ENCODE results near the gene ECD.
"Not testable (repeated sequence)": the region's sequence is repeated elsewhere in the genome, so short reads cannot be mapped to it uniquely, and the experiment has no call there.

Gene ECD

DNA sequence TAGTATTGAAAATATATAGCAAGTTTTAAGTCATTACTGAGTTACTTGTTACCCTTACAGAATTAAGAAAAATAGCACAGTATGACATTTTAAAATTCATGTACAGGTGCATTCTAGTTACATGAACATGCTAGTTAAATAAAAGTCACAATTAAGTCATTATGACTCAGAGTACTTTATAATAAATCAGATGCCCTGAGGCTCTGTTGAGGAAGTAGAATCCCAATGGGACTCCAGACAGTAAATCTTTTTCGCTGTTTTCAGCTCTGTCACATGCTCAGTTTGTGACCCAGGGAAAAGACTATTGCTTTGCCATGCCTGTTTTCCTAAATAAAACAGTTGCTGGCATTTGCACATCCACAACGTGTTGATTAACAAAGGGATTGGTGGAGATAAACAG is 36.5 kb downstream of the ECD start:
- H3K36me3 Mint-ChIP-seq = peaks cover 43% of the 10 kb centered on the region
- peak overlapping the region; percentile 41 for H3K27ac Mint-ChIP-seq
- H3K9me3 Mint-ChIP-seq = no peaks in the 10 kb centered on the region
- H3K4me1 Mint-ChIP-seq = peaks cover 12% of the 10 kb centered on the region
- ATAC-seq = no peak
- no peaks in the 10 kb centered on the region for H3K27me3 Mint-ChIP-seq
- H3K4me3 Mint-ChIP-seq = no peak overlapping the region

- H3K4me1 Mint-ChIP-seq = peaks cover 5% of the 10 kb centered on the region
- H3K36me3 Mint-ChIP-seq = peaks cover 28% of the 10 kb centered on the region
- H3K9me3 Mint-ChIP-seq = no peaks in the 10 kb centered on the region
- no peak overlapping the region for H3K4me3 Mint-ChIP-seq
- H3K27me3 Mint-ChIP-seq = no peaks in the 10 kb centered on the region
- no peak for ATAC-seq
- no peak overlapping the region for H3K27ac Mint-ChIP-seq
Measured at GRCh38 chr10:73126343-73126742, 41.5 kb downstream of the ECD start.

DNA sequence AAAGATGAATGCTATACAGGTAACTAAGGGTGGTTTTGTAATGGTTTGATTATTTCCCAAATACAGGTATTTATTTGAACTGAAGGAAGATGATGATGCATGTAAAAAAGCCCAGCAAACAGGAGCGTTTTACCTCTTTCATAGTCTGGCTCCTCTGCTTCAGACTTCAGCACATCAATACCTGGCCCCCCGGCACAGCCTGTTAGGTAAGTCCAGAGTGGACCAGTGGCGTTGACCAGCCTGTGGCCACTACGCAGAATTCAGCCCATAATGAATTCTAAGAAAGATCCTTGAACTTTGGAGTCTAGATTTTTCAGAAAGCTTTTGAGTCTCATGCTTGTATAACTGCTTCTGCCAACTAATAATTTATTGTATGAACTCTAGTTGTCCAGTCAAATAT is 47.9 kb downstream of the ECD start:
- Mint-ChIP-seq H3K27ac (no peak overlapping the region), H3K9me3 (no peaks in the 10 kb centered on the region), H3K4me3 (no peak overlapping the region), H3K27me3 (no peaks in the 10 kb centered on the region), H3K36me3 (peaks cover 6% of the 10 kb centered on the region), H3K4me1 (no peaks in the 10 kb centered on the region)
- ATAC-seq = no peak

- H3K4me1 Mint-ChIP-seq = no peaks in the 10 kb centered on the region
Measured at GRCh38 chr10:73119457-73119856, 48.4 kb downstream of the ECD start.

DNA sequence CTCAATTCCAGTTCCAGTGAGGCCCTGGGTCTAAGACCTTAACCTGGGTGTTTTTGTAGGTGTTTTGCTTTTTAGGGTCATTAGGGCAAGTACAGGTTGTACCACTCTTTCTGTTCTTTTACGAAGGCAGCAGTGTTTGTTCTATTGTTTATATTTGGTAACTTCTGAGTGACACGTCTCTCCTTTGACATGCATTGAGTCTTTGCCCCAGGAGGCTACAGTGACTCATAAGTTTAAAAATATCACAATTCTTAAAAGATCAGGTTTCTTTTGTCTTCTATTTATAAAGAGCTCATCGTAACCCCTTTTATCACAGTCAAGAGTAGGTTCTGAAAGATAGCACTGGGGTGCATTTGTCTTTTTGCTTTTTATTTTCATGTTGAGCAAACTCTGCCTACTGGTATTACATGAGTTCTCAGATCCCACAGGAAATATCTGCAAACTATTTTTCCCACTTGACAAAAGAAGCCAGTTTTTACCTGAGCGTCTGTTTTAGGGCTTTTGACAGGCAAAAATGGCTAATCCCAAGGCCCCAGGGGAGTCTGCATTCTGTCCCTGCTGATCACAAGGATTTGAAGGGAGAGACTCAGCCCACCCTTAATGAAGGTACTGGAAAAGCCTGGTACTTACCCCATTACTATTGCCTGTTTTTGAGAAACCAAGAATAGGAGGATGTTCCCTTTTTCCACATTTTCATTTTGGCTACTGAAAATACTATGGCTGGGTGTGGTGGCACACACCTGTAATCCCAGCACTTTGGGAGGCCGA is 49.6 kb downstream of the ECD start:
- peak overlapping the region; percentile 66 for H3K27ac Mint-ChIP-seq
- H3K4me1 Mint-ChIP-seq = no peaks in the 10 kb centered on the region
- H3K9me3 Mint-ChIP-seq = no peaks in the 10 kb centered on the region
- no peak overlapping the region for H3K4me3 Mint-ChIP-seq
- peaks cover 6% of the 10 kb centered on the region for H3K36me3 Mint-ChIP-seq
- no peak for ATAC-seq
- H3K27me3 Mint-ChIP-seq = no peaks in the 10 kb centered on the region

More at GRCh38 chr10:73119457-73119856, 48.4 kb downstream of the ECD start:
- no peaks in the 10 kb centered on the region for H3K9me3 Mint-ChIP-seq
- H3K27me3 Mint-ChIP-seq = no peaks in the 10 kb centered on the region
- no peak overlapping the region for H3K4me3 Mint-ChIP-seq
- ATAC-seq = no peak
- H3K36me3 Mint-ChIP-seq = peaks cover 6% of the 10 kb centered on the region
- no peak overlapping the region for H3K27ac Mint-ChIP-seq

GRCh38 chr10:73116017-73116416 is 51.8 kb downstream of the ECD start:
- Mint-ChIP-seq H3K27me3 (no peaks in the 10 kb centered on the region), H3K36me3 (peaks cover 6% of the 10 kb centered on the region), H3K4me3 (no peak overlapping the region), H3K4me1 (no peaks in the 10 kb centered on the region), H3K27ac (no peak overlapping the region), H3K9me3 (no peaks in the 10 kb centered on the region)
- ATAC-seq = no peak

- Mint-ChIP-seq H3K27me3 (no peaks in the 10 kb centered on the region), H3K4me1 (no peaks in the 10 kb centered on the region), H3K36me3 (peaks cover 19% of the 10 kb centered on the region), H3K4me3 (no peak overlapping the region), H3K27ac (no peak overlapping the region), H3K9me3 (no peaks in the 10 kb centered on the region)
- ATAC-seq = no peak
Measured at GRCh38 chr10:73113551-73113950, 54.3 kb downstream of the ECD start.

DNA sequence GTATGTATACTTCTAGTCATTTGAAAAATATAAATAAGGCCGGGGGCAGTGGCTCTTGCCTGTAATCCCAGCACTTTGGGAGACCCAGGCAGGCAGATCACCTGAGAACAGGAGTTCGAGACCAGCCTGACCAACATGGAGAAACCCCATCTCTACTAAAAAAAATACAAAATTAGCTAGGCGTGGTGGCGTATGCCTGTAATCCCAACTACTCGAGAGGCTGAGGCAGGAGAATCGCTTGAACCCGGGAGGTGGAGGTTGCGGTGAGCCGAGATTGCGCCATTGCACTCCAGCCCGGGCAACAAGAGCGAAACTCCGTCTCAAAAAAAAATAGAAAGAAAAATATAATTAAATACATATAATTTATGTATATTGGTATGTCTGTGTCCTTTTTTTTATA is 55.8 kb downstream of the ECD start:
- H3K4me1 Mint-ChIP-seq, H3K4me3 Mint-ChIP-seq, H3K27me3 Mint-ChIP-seq, H3K9me3 Mint-ChIP-seq, ATAC-seq: not testable (repeated sequence)
- H3K36me3 Mint-ChIP-seq = peaks cover 25% of the 10 kb centered on the region
- H3K27ac Mint-ChIP-seq = peak overlapping the region; percentile 80

DNA sequence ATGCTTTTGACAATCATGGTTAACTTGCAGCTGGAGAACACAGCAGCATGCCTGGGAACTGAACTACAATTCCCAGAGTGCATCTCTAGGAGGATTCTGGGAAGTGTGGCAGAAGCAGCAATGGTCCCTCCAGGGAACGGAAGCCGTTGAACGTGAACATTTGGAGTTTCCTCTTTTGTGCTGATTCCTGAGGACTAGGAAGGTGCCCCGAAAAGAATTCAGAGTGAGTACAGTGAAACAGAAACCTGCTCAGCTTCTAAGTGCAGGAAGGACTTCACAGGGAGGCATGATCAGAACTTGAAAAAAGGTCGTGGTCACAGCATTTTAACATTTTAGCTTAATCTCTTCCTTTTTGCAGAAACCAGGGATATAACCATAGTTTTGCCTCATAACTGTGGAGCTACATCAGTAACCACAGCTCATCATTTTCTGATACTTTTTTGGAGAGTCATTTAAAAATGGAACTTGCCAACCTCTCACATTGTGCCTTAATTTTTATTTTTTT is 57.4 kb downstream of the ECD start, which contains the start of gene NUDT13:
NUDT13 (plus strand) TSS at position 111 of the 505 bp plus-strand sequence. CDS start 3,911 bp downstream, outside the sequence.
- Mint-ChIP-seq H3K27ac (peak within 1 kb of the TSS; percentile 80), H3K4me3 (peak within 1 kb of the TSS; percentile 78), H3K36me3 (peaks cover 32% of the 10 kb centered on the region), H3K9me3 (no peaks in the 10 kb centered on the region), H3K27me3 (no peaks in the 10 kb centered on the region), H3K4me1 (no peaks in the 10 kb centered on the region)
- peak; percentile 74 for ATAC-seq

- ATAC-seq, H3K4me1 Mint-ChIP-seq, H3K27me3 Mint-ChIP-seq, H3K27ac Mint-ChIP-seq, H3K9me3 Mint-ChIP-seq, H3K4me3 Mint-ChIP-seq: not testable (repeated sequence)
- H3K36me3 Mint-ChIP-seq = peaks cover 38% of the 10 kb centered on the region
Measured at GRCh38 chr10:73109248-73109652, 58.6 kb downstream of the ECD start.

- H3K9me3 Mint-ChIP-seq = no peaks in the 10 kb centered on the region
- H3K36me3 Mint-ChIP-seq = peaks cover 51% of the 10 kb centered on the region
- H3K4me3 Mint-ChIP-seq = no peak overlapping the region
- no peak for ATAC-seq
- no peaks in the 10 kb centered on the region for H3K27me3 Mint-ChIP-seq
- H3K4me1 Mint-ChIP-seq = no peaks in the 10 kb centered on the region
- H3K27ac Mint-ChIP-seq = no peak overlapping the region
Measured at GRCh38 chr10:73106301-73106700, 61.5 kb downstream of the ECD start.

DNA sequence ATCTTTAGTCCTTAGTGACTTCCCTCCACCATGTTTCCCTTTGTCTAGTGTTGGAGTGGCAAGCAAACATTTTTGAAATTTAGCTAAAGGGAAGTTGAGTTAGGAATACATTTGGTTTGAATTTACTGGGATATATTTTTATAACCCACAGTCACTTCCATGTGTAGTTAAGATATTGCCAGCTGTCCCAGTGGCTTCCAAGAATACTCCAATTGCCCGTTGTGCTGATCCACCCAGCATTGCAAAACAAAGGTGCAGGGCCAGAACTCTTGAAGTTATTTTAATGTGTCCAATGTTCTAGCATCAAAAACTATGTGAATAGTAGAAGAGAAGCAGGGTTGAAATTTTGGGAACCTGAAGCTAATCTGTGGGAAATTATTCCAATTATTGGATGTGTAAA is 68.7 kb downstream of the ECD start:
- H3K4me1 Mint-ChIP-seq = peaks cover 9% of the 10 kb centered on the region
- H3K27ac Mint-ChIP-seq = no peak overlapping the region
- H3K36me3 Mint-ChIP-seq = peaks cover 13% of the 10 kb centered on the region
- no peaks in the 10 kb centered on the region for H3K27me3 Mint-ChIP-seq
- no peaks in the 10 kb centered on the region for H3K9me3 Mint-ChIP-seq
- ATAC-seq = no peak
- no peak overlapping the region for H3K4me3 Mint-ChIP-seq

DNA sequence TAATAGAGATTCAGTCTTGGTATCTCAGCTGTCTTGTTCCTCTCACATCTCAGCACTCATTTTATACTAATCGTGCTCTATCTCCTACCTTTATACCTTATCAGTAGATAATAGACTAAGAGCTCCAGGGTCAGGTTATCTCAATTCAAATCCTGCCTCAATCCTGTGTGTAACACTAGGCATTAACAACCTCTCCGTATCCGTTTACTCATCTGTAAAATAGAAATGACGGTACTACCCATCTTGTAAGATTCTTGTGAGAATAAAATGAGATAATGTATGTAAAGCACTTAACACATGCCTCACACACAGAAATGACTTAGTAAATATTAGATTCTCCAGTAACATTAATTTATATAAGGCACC is 70.5 kb downstream of the ECD start:
- Mint-ChIP-seq H3K36me3 (peaks cover 8% of the 10 kb centered on the region), H3K4me1 (peaks cover 19% of the 10 kb centered on the region), H3K9me3 (no peaks in the 10 kb centered on the region), H3K27me3 (no peaks in the 10 kb centered on the region), H3K27ac (peak overlapping the region; percentile 93), H3K4me3 (peak overlapping the region; percentile 96)
- ATAC-seq = no peak

DNA sequence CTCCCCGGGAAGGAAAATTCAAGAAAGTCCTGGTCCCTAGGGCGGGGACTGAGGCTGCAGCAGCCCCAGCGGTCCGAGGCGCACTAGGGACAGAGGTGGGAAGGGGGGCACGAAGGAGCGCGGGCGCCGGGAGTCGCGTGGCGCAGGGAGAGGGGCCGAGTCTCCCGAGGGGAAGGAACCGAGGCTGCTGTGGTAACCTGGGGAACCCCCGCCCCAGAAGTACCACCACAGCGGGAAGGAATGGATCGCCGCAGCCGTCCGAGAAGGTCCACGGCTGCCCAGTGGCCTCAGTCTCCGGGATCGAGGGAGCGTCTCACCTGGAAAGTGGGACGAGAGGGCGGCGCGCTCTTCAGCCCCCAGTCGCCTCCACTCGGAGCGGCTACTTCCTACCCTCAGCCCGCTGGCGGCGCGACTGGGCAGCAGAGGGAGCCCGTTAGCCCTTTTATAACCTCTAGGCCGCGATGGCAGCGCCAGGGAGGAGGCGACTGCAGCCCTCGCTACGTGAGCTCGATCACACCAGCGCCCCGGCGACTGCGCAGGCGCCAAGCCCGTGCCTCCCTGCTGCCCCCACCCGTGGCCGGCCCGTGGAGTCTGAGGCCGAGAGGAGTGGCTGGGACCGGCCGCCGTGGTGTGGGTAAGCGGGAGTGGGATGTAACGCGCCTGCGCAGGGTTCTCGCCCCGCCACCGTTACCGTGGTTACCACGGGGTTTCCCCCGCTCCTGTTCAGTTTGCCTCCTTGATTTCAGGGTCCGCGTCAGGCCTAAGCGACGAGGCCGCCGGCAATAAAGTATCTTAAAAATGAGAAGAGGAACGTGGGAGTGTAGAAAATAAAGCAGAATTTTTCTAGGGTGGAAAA is 71.1 kb downstream of the ECD start, which contains the start of gene P4HA1:
P4HA1 (minus strand) TSS at position 418 of the 856 bp plus-strand sequence. CDS start 21,983 bp downstream, outside the sequence.
- ATAC-seq = peak; percentile 98
- peaks cover 24% of the 10 kb centered on the region for H3K4me1 Mint-ChIP-seq
- peaks cover 1% of the 10 kb centered on the region for H3K36me3 Mint-ChIP-seq
- H3K27ac Mint-ChIP-seq = peak within 1 kb of the TSS; percentile 93
- H3K4me3 Mint-ChIP-seq = peak within 1 kb of the TSS; percentile 96
- H3K9me3 Mint-ChIP-seq = no peaks in the 10 kb centered on the region
- H3K27me3 Mint-ChIP-seq = no peaks in the 10 kb centered on the region

- peak; percentile 77 for ATAC-seq
- peak overlapping the region; percentile 96 for H3K4me3 Mint-ChIP-seq
- H3K9me3 Mint-ChIP-seq = no peaks in the 10 kb centered on the region
Measured at GRCh38 chr10:73096041-73096448, 71.8 kb downstream of the ECD start.

More at GRCh38 chr10:73096041-73096448, 71.8 kb downstream of the ECD start:
- H3K4me1 Mint-ChIP-seq = peaks cover 25% of the 10 kb centered on the region
- no peaks in the 10 kb centered on the region for H3K36me3 Mint-ChIP-seq
- peak overlapping the region; percentile 93 for H3K27ac Mint-ChIP-seq
- H3K27me3 Mint-ChIP-seq = no peaks in the 10 kb centered on the region

All from stimulated activated memory B cell treated with anti-CD40 and anti-IgM and Interleukin-4, amounts not matched to agents 10 μg/mL and 1 μg/mL and 100 μg/mL, for 72 hours (primary cell).